ENCODE measurements around the gene ACSL1. TPM values are rescaled to one million over a fixed set of nuclear protein-coding genes. Genes with fewer than 3 reads are reported as not detected.

ACSL1 gene
- polyA plus RNA-seq, 1 donor (not counting 4 experiments of a cell fraction or from before 2014, with no cell fraction given), result 60.6 TPM

DNA sequence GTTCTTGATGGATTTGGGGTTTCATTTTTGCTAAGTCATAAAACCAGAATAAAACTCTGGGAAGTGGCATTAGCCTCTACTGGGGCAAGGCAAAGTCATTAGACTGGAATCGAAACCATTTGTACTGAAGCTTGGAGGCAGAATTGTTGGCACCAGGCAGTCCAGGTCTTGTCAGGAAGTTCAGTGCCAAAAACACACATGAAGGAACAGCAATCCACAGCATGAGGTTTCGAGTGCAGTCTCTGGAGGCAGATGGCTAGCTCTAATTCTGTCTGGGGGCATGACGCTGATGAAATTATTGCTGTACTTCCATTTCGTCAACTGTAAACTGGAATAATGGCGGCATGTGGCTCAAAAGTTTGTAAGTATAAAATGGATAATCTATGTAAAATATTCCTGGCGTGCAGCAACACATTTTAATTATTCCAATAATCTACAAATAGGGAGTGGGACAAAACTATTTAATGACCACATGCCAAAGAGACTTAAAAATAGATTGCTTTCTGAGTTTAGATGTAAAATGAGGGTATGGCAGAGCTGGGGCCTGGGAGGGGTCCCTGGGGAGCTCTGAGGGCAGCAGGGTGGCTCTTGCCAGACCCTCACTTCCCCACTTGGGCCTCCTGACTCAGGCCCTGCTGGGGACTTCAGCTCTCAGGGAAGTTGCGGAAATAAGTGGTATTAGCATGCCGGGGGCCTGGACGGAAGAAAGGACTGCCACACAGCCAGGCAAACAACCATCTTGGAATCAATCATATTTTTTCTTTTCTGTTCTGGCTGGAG lies 73.1 kb downstream of the ACSL1 start:
- H3K4me1 ChIP-seq (ENCODE audit: control insufficient read depth, extremely low read depth, insufficient read depth, low read length), result peaks cover 26% of the 10 kb centered on the region
- TF ChIP-seq CTCF (optimal IDR thresholded peaks at IDR 0.05 in 1 of 3, IDR thresholded peaks at IDR 0.05 in 1 of 3, conservative IDR thresholded peaks at IDR 0.05 in 1 of 3; ENCODE audit: extremely low read depth in 1 of 3, insufficient read depth in 2 of 3, low read length in 3 of 3) (no peak), EZH2 (IDR thresholded peaks at IDR 0.05; ENCODE audit: low read length) (no peak)
- H3K9me1 ChIP-seq (ENCODE audit: control insufficient read depth, extremely low read depth, insufficient read depth, low read length), result no peaks in the 10 kb centered on the region
- H3K4me2 ChIP-seq (ENCODE audit: control insufficient read depth, extremely low read depth, insufficient read depth, low read depth, low read length), result no peak overlapping the region
- H3K9ac ChIP-seq (ENCODE audit: control insufficient read depth, extremely low read depth, insufficient read depth, low read length), result no peak overlapping the region
- dilution Hi-C loops (cut with MboI; ENCODE audit: extremely low pct_ligation_motif_present, low sequenced_read_pairs), result no loop called here
- no peaks in the 10 kb centered on the region for H3K79me2 ChIP-seq (ENCODE audit: control insufficient read depth, insufficient read depth, low read length)
- H3K27ac ChIP-seq (ENCODE audit: control insufficient read depth, insufficient read depth, low read length), result no peak overlapping the region
- no peaks in the 10 kb centered on the region for H3K9me3 ChIP-seq (ENCODE audit: control insufficient read depth, low read depth, low read length)
- FAIRE-seq (no peak), DNase-seq (ENCODE audit: low read depth, low spot score) (no peak)
- no peaks in the 10 kb centered on the region for H4K20me1 ChIP-seq (ENCODE audit: control insufficient read depth, extremely low read depth, insufficient read depth, low read length)
- H3K4me3 ChIP-seq (ENCODE audit: control insufficient read depth in 2 of 3, extremely low read depth in 1 of 3, insufficient read depth in 2 of 3, low read depth in 1 of 3, low read length in 3 of 3), result no peak overlapping the region
- peaks cover 7 to 8% of the 10 kb centered on the region in 2 experiments for H3K36me3 ChIP-seq (ENCODE audit: control insufficient read depth in 2 of 2, extremely low read depth in 1 of 2, insufficient read depth in 2 of 2, low read length in 2 of 2)
- no peak overlapping the region for H2AFZ ChIP-seq (ENCODE audit: control insufficient read depth, low read length)
- no peaks in the 10 kb centered on the region for H3K27me3 ChIP-seq (ENCODE audit: control insufficient read depth, extremely low read depth, insufficient read depth, low read length)

DNA sequence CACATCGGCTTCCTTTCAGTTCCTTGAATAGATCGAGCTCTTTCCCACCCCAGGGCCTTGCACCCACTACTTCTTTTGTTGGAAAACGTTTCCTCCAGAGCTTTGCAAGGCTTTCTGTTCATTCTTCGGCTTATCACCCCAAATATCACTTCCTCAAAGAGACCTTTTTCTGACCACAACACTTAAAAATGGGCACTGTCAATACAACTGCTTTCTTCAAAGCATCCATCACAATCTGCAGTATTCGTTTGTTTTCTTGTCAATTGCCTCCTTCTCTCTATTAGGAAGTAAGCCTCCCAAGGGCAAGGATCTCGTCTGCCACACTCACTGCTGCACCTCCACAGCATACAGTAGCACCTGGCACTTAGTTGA lies 74.2 kb downstream of the ACSL1 start:
- no peak overlapping the region for H3K27ac ChIP-seq (ENCODE audit: control insufficient read depth, insufficient read depth, low read length)
- no peaks in the 10 kb centered on the region for H3K9me1 ChIP-seq (ENCODE audit: control insufficient read depth, extremely low read depth, insufficient read depth, low read length)
- no peak for TF ChIP-seq EZH2 (IDR thresholded peaks at IDR 0.05; ENCODE audit: low read length)
- TF ChIP-seq CTCF (optimal IDR thresholded peaks at IDR 0.05 in 1 of 3, IDR thresholded peaks at IDR 0.05 in 1 of 3, conservative IDR thresholded peaks at IDR 0.05 in 1 of 3; ENCODE audit: extremely low read depth in 1 of 3, insufficient read depth in 2 of 3, low read length in 3 of 3), result no peak
- peaks cover 37% of the 10 kb centered on the region for H3K4me1 ChIP-seq (ENCODE audit: control insufficient read depth, extremely low read depth, insufficient read depth, low read length)
- dilution Hi-C loops (cut with MboI; ENCODE audit: extremely low pct_ligation_motif_present, low sequenced_read_pairs), result no loop called here
- no peaks in the 10 kb centered on the region for H3K27me3 ChIP-seq (ENCODE audit: control insufficient read depth, extremely low read depth, insufficient read depth, low read length)
- no peak overlapping the region for H3K4me2 ChIP-seq (ENCODE audit: control insufficient read depth, extremely low read depth, insufficient read depth, low read depth, low read length)
- H2AFZ ChIP-seq (ENCODE audit: control insufficient read depth, low read length), result no peak overlapping the region
- H4K20me1 ChIP-seq (ENCODE audit: control insufficient read depth, extremely low read depth, insufficient read depth, low read length), result no peaks in the 10 kb centered on the region
- no peaks in the 10 kb centered on the region for H3K9me3 ChIP-seq (ENCODE audit: control insufficient read depth, low read depth, low read length)
- H3K9ac ChIP-seq (ENCODE audit: control insufficient read depth, extremely low read depth, insufficient read depth, low read length), result no peak overlapping the region
- FAIRE-seq, result no peak
- no peak overlapping the region for H3K4me3 ChIP-seq (ENCODE audit: control insufficient read depth in 2 of 3, extremely low read depth in 1 of 3, insufficient read depth in 2 of 3, low read depth in 1 of 3, low read length in 3 of 3)
- no peaks in the 10 kb centered on the region for H3K79me2 ChIP-seq (ENCODE audit: control insufficient read depth, insufficient read depth, low read length)
- no peak for DNase-seq (ENCODE audit: low read depth, low spot score)
- H3K36me3 ChIP-seq (ENCODE audit: control insufficient read depth in 2 of 2, extremely low read depth in 1 of 2, insufficient read depth in 2 of 2, low read length in 2 of 2), result peaks cover 0 to 4% of the 10 kb centered on the region in 2 experiments

Data from keratinocyte (primary cell).